OCI-LY3 (cell line): ENCODE measurements around the gene CSNK1G2.

Experiments used
- H2AFZ ChIP-seq: fragments of 200-600, 300-600 bp; shearing (Covaris generic); 2 replicates; pipeline ENCODE4 v1.6.0; 2014; ENCODE audit warnings: antibody characterized with exemption, low read depth, low read length
- H3K27ac ChIP-seq: fragments of 200-600, 300-600 bp; sonication (generic); 2 replicates; pipeline ENCODE4 v1.5.1; 2014; ENCODE audit warnings: mild to moderate bottlenecking, low read length, moderate library complexity, mixed read lengths
- H3K27me3 ChIP-seq: fragments of 200-600, 300-600 bp; sonication (generic); 2 replicates; pipeline ENCODE4 v1.6.1; 2014; ENCODE audit warnings: low read depth, low read length, mixed read lengths
- H3K36me3 ChIP-seq: fragments of 200-600, 300-600 bp; sonication (generic); replicated peaks from 2 replicates; pipeline ENCODE3; 2014; ENCODE audit warnings: low read depth, low read length, mixed read lengths
- H3K4me1 ChIP-seq: fragments of 300-600, 200-600 bp; sonication (generic); 2 replicates; pipeline ENCODE4 v1.6.1; 2014; ENCODE audit warnings: low read length, mixed read lengths
- H3K4me2 ChIP-seq: fragments of 200-600, 300-600 bp; sonication (generic); 2 replicates; pipeline ENCODE4 v1.6.1; 2014; ENCODE audit warnings: low read length, mixed read lengths
- H3K4me3 ChIP-seq: fragments of 300-600, 200-600 bp; sonication (generic); 2 replicates; pipeline ENCODE4 v1.5.1; 2014; ENCODE audit warnings: antibody characterized with exemption, mild to moderate bottlenecking, low read length, moderate library complexity
- H3K79me2 ChIP-seq: fragments of 300-600, 200-600 bp; shearing (Covaris generic); 2 replicates; pipeline ENCODE4 v1.6.1; 2014; ENCODE audit warnings: mild to moderate bottlenecking, low read length, mixed read lengths
- H3K9ac ChIP-seq: fragments of 300-600, 200-600 bp; shearing (Covaris generic); 2 replicates; pipeline ENCODE4 v1.6.0; 2014; ENCODE audit warnings: mild to moderate bottlenecking, low read length, moderate library complexity
- H3K9me3 ChIP-seq: fragments of 200-600, 300-600 bp; shearing (Covaris generic); 2 replicates; pipeline ENCODE4 v1.6.1; 2014; ENCODE audit warnings: low read length, mixed read lengths; ENCODE audit not compliant: insufficient read depth
- H4K20me1 ChIP-seq: fragments of 200-600, 300-600 bp; sonication (generic); 2 replicates; pipeline ENCODE4 v1.6.1; 2016; ENCODE audit warnings: low read length, mixed read lengths; ENCODE audit not compliant: insufficient read depth
- EZH2phosphoT487 ChIP-seq: fragments of 200-600 bp; shearing (Covaris generic); IDR thresholded peaks from 2 replicates; pipeline ENCODE4 v1.6.1; 2018; ENCODE audit warnings: antibody characterized with exemption, mixed run types, low read depth
- TF ChIP-seq, protein P1 (sequence below): fragments of 200-600, 300-600 bp; sonication (generic); IDR thresholded peaks from 2 replicates; pipeline ENCODE4 v1.5.1; 2014; ENCODE audit warnings: antibody characterized with exemption, low read length, low read depth

Gene CSNK1G2

DNA sequence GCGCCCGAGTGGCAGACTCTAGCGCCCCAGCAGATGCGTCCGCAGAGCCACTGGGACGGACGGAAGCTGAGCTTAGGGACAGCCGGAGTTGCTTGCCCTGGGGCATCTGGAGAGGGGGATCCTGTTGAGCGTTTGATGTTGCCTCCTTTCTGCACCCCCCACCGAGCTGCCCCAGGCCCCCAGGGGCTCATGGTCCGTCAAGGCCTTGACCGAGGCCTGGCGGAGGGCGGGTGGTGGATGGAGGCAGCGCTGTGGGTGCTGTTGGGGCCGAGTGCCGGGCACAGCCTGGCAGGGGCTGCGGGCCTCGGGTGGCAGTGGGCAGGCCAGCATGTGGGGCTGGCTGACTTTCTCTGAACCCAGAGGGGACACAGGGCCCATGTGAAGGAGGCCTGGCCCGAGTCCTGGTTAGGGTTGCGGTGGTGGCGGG lies 2.7 kb downstream of the CSNK1G2 start:
- peaks cover 54% of the 10 kb centered on the region for H4K20me1 ChIP-seq
- peaks cover 16% of the 10 kb centered on the region for H3K4me1 ChIP-seq
- TF ChIP-seq, protein P1, sequence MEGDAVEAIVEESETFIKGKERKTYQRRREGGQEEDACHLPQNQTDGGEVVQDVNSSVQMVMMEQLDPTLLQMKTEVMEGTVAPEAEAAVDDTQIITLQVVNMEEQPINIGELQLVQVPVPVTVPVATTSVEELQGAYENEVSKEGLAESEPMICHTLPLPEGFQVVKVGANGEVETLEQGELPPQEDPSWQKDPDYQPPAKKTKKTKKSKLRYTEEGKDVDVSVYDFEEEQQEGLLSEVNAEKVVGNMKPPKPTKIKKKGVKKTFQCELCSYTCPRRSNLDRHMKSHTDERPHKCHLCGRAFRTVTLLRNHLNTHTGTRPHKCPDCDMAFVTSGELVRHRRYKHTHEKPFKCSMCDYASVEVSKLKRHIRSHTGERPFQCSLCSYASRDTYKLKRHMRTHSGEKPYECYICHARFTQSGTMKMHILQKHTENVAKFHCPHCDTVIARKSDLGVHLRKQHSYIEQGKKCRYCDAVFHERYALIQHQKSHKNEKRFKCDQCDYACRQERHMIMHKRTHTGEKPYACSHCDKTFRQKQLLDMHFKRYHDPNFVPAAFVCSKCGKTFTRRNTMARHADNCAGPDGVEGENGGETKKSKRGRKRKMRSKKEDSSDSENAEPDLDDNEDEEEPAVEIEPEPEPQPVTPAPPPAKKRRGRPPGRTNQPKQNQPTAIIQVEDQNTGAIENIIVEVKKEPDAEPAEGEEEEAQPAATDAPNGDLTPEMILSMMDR, result no peak
- no peak for TF ChIP-seq EZH2phosphoT487
- peaks cover 80% of the 10 kb centered on the region for H3K79me2 ChIP-seq
- H3K4me3 ChIP-seq, result no peak overlapping the region
- H3K27me3 ChIP-seq, result no peaks in the 10 kb centered on the region
- H3K36me3 ChIP-seq, result peaks cover 5% of the 10 kb centered on the region
- no peak overlapping the region for H3K9ac ChIP-seq
- H2AFZ ChIP-seq, result no peak overlapping the region
- no peaks in the 10 kb centered on the region for H3K9me3 ChIP-seq
- H3K27ac ChIP-seq, result no peak overlapping the region
- peak overlapping the region; percentile 70 for H3K4me2 ChIP-seq

- H3K4me3 ChIP-seq, result no peak overlapping the region
- H3K9me3 ChIP-seq, result no peaks in the 10 kb centered on the region
Measured at GRCh38 chr19:1944088-1944915, 3.3 kb downstream of the CSNK1G2 start.

GRCh38 chr19:1944916-1945561 lies 4.1 kb downstream of the CSNK1G2 start:
- no peak overlapping the region for H3K4me3 ChIP-seq
- no peaks in the 10 kb centered on the region for H3K9me3 ChIP-seq
- H3K4me1 ChIP-seq, result peaks cover 10% of the 10 kb centered on the region
- TF ChIP-seq EZH2phosphoT487, result no peak
- TF ChIP-seq, protein P1, result no peak
- H3K4me2 ChIP-seq, result no peak overlapping the region
- no peak overlapping the region for H3K27ac ChIP-seq
- no peak overlapping the region for H3K9ac ChIP-seq
- peaks cover 13% of the 10 kb centered on the region for H3K36me3 ChIP-seq
- H3K27me3 ChIP-seq, result no peaks in the 10 kb centered on the region
- H4K20me1 ChIP-seq, result peaks cover 66% of the 10 kb centered on the region
- no peak overlapping the region for H2AFZ ChIP-seq
- peaks cover 88% of the 10 kb centered on the region for H3K79me2 ChIP-seq

More at GRCh38 chr19:1944088-1944915, 3.3 kb downstream of the CSNK1G2 start:
- Histone ChIP-seq H3K4me2 (no peak overlapping the region), H4K20me1 (peaks cover 61% of the 10 kb centered on the region), H3K27ac (no peak overlapping the region), H3K4me1 (peaks cover 16% of the 10 kb centered on the region), H3K79me2 (peaks cover 86% of the 10 kb centered on the region), H3K36me3 (peaks cover 8% of the 10 kb centered on the region), H2AFZ (no peak overlapping the region), H3K9ac (no peak overlapping the region), H3K27me3 (no peaks in the 10 kb centered on the region)
- TF ChIP-seq, protein P1, result no peak
- TF ChIP-seq EZH2phosphoT487, result no peak

GRCh38 chr19:1945899-1946298 lies 4.9 kb downstream of the CSNK1G2 start:
- H3K36me3 ChIP-seq, result peaks cover 18% of the 10 kb centered on the region
- no peak for TF ChIP-seq EZH2phosphoT487
- TF ChIP-seq, protein P1, result peak; percentile 53
- no peak overlapping the region for H3K4me3 ChIP-seq
- no peak overlapping the region for H3K4me2 ChIP-seq
- H3K79me2 ChIP-seq, result peaks cover 95% of the 10 kb centered on the region
- H3K9me3 ChIP-seq, result no peaks in the 10 kb centered on the region
- no peak overlapping the region for H2AFZ ChIP-seq
- no peaks in the 10 kb centered on the region for H3K27me3 ChIP-seq
- H3K4me1 ChIP-seq, result peaks cover 10% of the 10 kb centered on the region
- H4K20me1 ChIP-seq, result peaks cover 74% of the 10 kb centered on the region
- H3K9ac ChIP-seq, result no peak overlapping the region
- no peak overlapping the region for H3K27ac ChIP-seq
